Body of pancreas (tissue), 4 donors: ENCODE data around the gene AGR3. TPM values are rescaled to one million over a fixed set of nuclear protein-coding genes. Genes with fewer than 3 reads are reported as not detected.

Experiments
- ATAC-seq: fragments of 150-250 bp; one replicate; pipeline ENCODE4 v1.9.1; 2016
- DNase-seq, 4 donors: peaks; one replicate each; pipeline ENCODE4 v3.0.0-alpha.2; 2019
- H3K27ac ChIP-seq, 4 donors: fragments of 200-600 bp; sonication (generic); 1 replicate in 3 of 4; 2 replicates in 1 of 4; pipeline versions ENCODE4 v1.5.1 to v1.6.1; 2016 to 2019; ENCODE audit warnings: mild to moderate bottlenecking in 1 of 4, mixed read lengths in 1 of 4, moderate library complexity in 1 of 4
- H3K27me3 ChIP-seq, 2 donors: fragments of 200-600 bp; sonication (generic); one replicate each; pipeline ENCODE4 v1.6.0; 2016; ENCODE audit warnings: mild to moderate bottlenecking in 1 of 2
- H3K36me3 ChIP-seq, 2 donors: fragments of 200-600 bp; sonication (generic); replicated peaks in 1 of 2; 2 replicates each; pipeline ENCODE4 v1.5.1; 2016; ENCODE audit warnings: low read depth in 2 of 2; ENCODE audit not compliant: insufficient read depth in 1 of 2
- H3K4me1 ChIP-seq: fragments of 200-600 bp; sonication (generic); one replicate; pipeline ENCODE4 v1.6.0; 2016
- H3K4me3 ChIP-seq, 2 donors: fragments of 200-600 bp; sonication (generic); 1 replicate in 1 of 2; 2 replicates in 1 of 2; pipeline ENCODE4 v1.5.1; 2016 to 2019
- H3K9me3 ChIP-seq, 3 donors: fragments of 200-600 bp; sonication (generic); 1 replicate in 2 of 3; 2 replicates in 1 of 3; pipeline ENCODE4 v1.5.1; 2016
- POLR2A ChIP-seq, 3 donors: fragments of 450-650 bp; IDR thresholded peaks; one replicate each; pipeline ENCODE4 v1.6.1; 2016; ENCODE audit warnings: antibody characterized with exemption in 3 of 3, mild to moderate bottlenecking in 2 of 3
- WGBS, 2 donors: methylation state at CpG; one replicate each; pipeline ENCODE4 v1.1.5; 2017; 5-methylcytosine and 5-hydroxymethylcytosine counted together
- intact Hi-C: fragments of 100-400 bp; cut with DNase I; formaldehyde crosslinking; loops from one replicate; pipeline ENCODE4 v1.15.1; 2023
- total RNA-seq, 2 donors: library from RNA; depleted of rRNA; stranded (reverse); fragments of >200 nt; gene quantifications; one replicate each; pipeline ENCODE4 v1.1.0, GENCODE V29; 2016
- TF ChIP-seq, protein P1 (sequence below), 7 experiments: fragments of 450-650 bp in 4 of 7; fragments of 200-600 bp in 3 of 7; sonication (generic) in 3 of 7; IDR thresholded peaks; one replicate each; pipeline ENCODE4 v1.5.1; 2016 to 2019; ENCODE audit warnings: antibody characterized with exemption in 7 of 7

AGR3 gene
- total RNA-seq, 2 donors from 2014 or later, result 13.2 TPM; not detected in 1

DNA sequence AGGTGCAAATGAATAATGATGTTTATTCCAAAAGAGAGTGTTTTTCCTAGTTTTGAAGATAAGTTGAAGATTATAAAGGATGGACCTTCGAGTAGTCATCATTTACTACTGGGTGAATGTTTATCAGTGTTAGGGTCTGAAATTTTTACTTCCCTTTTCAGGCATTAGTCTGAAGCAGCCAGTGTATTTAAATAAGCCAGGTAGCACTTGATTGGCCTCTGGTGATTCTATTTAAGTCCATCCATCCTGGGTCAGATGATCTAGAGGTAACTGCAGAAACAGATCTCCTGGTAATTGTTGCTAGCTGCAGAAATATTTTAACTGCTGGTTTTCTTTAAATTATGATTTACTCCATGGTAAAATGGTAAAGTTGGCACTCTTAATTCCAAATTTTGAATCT, 42.9 kb downstream of the AGR3 start:
- Histone ChIP-seq H3K27ac (peak overlapping the region; percentile 11 to 57 (median 46)), H3K36me3 (no peaks in the 10 kb centered on the region), H3K4me3 (no peak overlapping the region), H3K27me3 (no peaks in the 10 kb centered on the region), H3K9me3 (no peaks in the 10 kb centered on the region), H3K4me1 (no peaks in the 10 kb centered on the region)
- TF ChIP-seq, protein P1, sequence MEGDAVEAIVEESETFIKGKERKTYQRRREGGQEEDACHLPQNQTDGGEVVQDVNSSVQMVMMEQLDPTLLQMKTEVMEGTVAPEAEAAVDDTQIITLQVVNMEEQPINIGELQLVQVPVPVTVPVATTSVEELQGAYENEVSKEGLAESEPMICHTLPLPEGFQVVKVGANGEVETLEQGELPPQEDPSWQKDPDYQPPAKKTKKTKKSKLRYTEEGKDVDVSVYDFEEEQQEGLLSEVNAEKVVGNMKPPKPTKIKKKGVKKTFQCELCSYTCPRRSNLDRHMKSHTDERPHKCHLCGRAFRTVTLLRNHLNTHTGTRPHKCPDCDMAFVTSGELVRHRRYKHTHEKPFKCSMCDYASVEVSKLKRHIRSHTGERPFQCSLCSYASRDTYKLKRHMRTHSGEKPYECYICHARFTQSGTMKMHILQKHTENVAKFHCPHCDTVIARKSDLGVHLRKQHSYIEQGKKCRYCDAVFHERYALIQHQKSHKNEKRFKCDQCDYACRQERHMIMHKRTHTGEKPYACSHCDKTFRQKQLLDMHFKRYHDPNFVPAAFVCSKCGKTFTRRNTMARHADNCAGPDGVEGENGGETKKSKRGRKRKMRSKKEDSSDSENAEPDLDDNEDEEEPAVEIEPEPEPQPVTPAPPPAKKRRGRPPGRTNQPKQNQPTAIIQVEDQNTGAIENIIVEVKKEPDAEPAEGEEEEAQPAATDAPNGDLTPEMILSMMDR (IDR thresholded peaks at IDR 0.05), result no peak
- TF ChIP-seq POLR2A (IDR thresholded peaks at IDR 0.05), result no peak
- intact Hi-C loops, result no loop called here
- DNase-seq, result no peak
- 82 to 88% methylated on average over 1 of the region's 1 CpG for WGBS, 2 donors
- ATAC-seq, result no peak

- Histone ChIP-seq H3K4me3 (no peak overlapping the region), H3K27ac (peak overlapping the region; percentile 11 to 57 (median 46)), H3K36me3 (no peaks in the 10 kb centered on the region), H3K27me3 (no peaks in the 10 kb centered on the region), H3K9me3 (no peaks in the 10 kb centered on the region), H3K4me1 (no peaks in the 10 kb centered on the region)
- ATAC-seq (peak; percentile 27), DNase-seq (no peak)
- TF ChIP-seq, protein P1 (IDR thresholded peaks at IDR 0.05), result no peak
- no peak for TF ChIP-seq POLR2A (IDR thresholded peaks at IDR 0.05)
- WGBS, 2 donors, result 52 to 78% methylated on average over 3 of the region's 3 CpGs
- intact Hi-C loops, result no loop called here
These were observed 43.4 kb downstream of the AGR3 start for GRCh38 chr7:16838386-16838785.

DNA sequence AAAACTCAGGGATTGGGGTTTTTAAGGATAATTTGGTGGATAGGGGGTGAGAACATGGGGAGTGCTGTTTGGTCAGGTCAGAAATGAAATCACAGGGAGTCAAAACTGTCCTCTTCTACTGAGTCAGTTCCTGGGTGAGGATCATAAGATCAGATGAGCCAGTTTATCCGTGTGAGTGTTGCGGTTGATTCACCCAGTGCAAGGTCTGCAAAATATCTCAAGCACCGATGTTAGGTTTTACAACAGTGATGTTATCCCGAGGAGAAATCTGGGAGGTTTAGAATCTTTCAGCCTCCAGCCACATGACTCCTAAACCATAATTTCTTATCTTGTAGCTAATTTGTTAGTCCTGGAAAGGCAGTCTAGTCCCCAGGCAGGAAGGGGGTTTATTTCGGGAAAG, 45.3 kb downstream of the AGR3 start:
- Histone ChIP-seq H3K9me3 (no peaks in the 10 kb centered on the region), H3K4me1 (no peaks in the 10 kb centered on the region), H3K27me3 (no peaks in the 10 kb centered on the region), H3K36me3 (no peaks in the 10 kb centered on the region), H3K4me3 (no peak overlapping the region), H3K27ac (no peak overlapping the region)
- 92 to 96% methylated on average over 5 of the region's 5 CpGs for WGBS, 2 donors
- TF ChIP-seq, protein P1 (IDR thresholded peaks at IDR 0.05), result no peak
- TF ChIP-seq POLR2A (IDR thresholded peaks at IDR 0.05), result no peak
- DNase-seq, result no peak
- no peak for ATAC-seq
- intact Hi-C loops, result no loop called here

DNA sequence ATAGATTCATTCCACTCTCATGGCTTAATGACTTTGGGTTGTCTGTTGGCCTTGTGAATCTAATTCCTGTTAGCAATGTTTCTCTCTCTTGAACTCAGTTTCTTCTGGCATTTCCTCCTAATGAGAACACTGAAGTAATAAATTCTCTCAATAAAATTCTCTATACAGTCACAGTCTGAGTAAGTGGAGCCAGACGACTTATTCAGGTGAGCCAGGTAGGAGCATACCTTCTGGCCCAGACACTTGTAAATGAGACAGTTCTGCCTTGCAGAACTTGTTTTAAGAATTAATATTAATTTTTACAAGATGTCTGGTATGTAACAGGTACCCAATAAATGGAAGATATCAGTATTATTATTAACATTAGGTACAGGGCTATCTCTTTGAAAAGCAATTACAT, 48.4 kb downstream of the AGR3 start:
- no peak for TF ChIP-seq POLR2A (IDR thresholded peaks at IDR 0.05)
- TF ChIP-seq, protein P1 (IDR thresholded peaks at IDR 0.05), result no peak
- Histone ChIP-seq H3K4me3 (no peak overlapping the region), H3K9me3 (no peaks in the 10 kb centered on the region), H3K36me3 (no peaks in the 10 kb centered on the region), H3K27me3 (no peaks in the 10 kb centered on the region), H3K27ac (no peak overlapping the region), H3K4me1 (no peaks in the 10 kb centered on the region)
- intact Hi-C loops, result no loop called here
- 86 to 95% methylated on average over 1 of the region's 1 CpG for WGBS, 2 donors
- DNase-seq (no peak), ATAC-seq (no peak)

GRCh38 chr7:16826060-16826459, 55.7 kb downstream of the AGR3 start:
- H3K4me1 ChIP-seq, result peaks cover 13% of the 10 kb centered on the region
- DNase-seq (no peak), ATAC-seq (no peak)
- H3K9me3 ChIP-seq, result no peaks in the 10 kb centered on the region
- no peaks in the 10 kb centered on the region for H3K36me3 ChIP-seq
- TF ChIP-seq, protein P1 (IDR thresholded peaks at IDR 0.05), result no peak
- no peak for TF ChIP-seq POLR2A (IDR thresholded peaks at IDR 0.05)
- no peaks in the 10 kb centered on the region for H3K27me3 ChIP-seq
- intact Hi-C loops, result no loop called here
- no peak overlapping the region for H3K4me3 ChIP-seq
- no peak overlapping the region for H3K27ac ChIP-seq
